T-helper 9 cell (primary cell): ENCODE data around the gene ABCG5.

Source experiments
- DNase-seq: peaks from one replicate; pipeline ENCODE4 v3.0.0-alpha.2; 2020
- total RNA-seq, 2 donors: gene quantifications; one replicate each; lab custom pipeline; 2026; lab: John Stamatoyannopoulos, UW

Gene ABCG5
- total RNA-seq, result 0 reads per million in 2 donors

- no peak for DNase-seq
Measured at GRCh38 chr2:43838560-43839267, at the start of gene ABCG5, which contains the start of gene ABCG8. Gene ABCG5 (minus strand): TSS chr2:43838839. CDS start chr2:43838679, 160 bp downstream. Gene ABCG8 (plus strand): TSS chr2:43838971. CDS start chr2:43839054, 83 bp downstream.

GRCh38 chr2:43887176-43887575 lies 48.5 kb upstream of the ABCG5 start:
- no peak for DNase-seq

- no peak for DNase-seq
Measured at GRCh38 chr2:43885132-43885632, 46.5 kb upstream of the ABCG5 start.

DNA sequence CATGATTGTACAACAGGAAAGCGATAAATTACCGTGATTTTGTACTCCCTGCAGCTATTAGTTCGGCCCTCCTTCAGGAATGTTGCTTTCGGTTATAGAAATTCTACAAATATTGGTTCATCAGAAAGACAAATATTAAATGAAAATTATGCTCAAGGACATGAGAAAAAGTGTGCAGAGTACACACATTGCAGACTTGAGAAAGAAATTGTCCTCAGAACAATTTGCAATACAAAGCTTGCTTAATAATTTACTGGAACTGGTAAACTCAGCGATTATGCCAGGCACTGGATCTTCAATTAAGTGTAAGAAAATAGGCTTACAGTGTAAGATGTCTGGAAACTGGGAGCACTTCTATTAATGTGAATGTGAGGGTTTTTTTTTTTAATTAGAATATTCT lies 46.0 kb upstream of the ABCG5 start:
- no peak for DNase-seq

DNA sequence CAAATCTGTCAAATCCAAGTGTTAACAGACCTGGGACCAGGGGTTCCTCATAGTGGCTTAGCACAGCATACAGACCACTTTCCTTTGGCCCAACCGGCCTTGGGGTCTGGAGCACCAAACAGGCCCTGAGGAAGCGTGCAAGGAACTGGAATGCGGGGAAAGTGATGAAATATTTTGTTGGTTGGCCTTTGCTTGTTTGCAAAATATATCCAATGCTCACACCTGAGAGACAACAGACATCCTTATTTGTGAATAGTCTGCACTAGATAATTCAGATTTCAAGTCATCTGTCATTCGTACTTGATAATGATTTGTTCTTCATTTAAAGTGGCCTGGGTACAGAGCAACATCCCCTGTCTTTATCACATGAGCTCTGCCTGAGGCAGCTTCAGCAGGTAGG lies 43.7 kb upstream of the ABCG5 start:
- DNase-seq, result no peak

DNA sequence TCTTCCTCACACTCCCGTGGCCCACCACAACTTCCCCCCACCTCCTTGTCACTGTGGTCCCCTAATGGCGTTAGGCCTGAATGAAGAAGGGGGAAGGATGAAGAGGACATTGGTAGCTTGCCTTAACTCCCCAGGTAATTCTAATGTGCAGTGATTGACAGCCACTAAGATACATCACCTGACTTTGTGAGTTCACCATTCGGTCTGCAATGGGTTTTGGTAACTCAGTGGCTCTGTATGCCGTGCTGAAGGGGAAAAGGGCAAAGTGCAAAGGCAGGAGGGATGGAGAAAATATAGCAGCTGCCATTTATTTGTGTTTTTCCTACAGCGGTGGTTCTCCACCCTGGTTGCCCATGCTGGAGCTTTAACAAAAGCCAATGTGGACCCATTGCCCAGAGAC lies 42.3 kb upstream of the ABCG5 start:
- DNase-seq, result no peak

DNA sequence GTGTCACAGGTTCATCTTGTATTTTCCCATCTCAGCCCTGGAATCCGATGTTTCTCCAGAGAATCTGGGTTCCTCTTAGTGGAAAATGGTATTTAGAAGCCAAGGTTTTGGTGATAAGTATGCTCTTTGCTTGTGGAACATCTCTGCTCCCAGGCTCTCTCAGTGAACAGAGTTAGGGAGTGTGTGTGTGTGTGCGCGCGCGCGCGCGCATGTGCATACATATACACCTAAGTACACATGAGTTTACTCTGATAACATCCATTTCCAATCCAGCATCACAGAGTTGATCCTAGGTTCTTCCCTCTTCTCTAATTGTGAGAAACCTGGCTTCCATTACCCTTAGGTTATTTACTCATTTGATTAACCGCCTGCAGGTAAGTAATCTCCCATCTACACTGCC lies 41.8 kb upstream of the ABCG5 start:
- DNase-seq, result no peak

GRCh38 chr2:43879261-43879660 lies 40.6 kb upstream of the ABCG5 start:
- no peak for DNase-seq

- peak; percentile 27 for DNase-seq
Measured at GRCh38 chr2:43877782-43878464, 39.3 kb upstream of the ABCG5 start.

DNA sequence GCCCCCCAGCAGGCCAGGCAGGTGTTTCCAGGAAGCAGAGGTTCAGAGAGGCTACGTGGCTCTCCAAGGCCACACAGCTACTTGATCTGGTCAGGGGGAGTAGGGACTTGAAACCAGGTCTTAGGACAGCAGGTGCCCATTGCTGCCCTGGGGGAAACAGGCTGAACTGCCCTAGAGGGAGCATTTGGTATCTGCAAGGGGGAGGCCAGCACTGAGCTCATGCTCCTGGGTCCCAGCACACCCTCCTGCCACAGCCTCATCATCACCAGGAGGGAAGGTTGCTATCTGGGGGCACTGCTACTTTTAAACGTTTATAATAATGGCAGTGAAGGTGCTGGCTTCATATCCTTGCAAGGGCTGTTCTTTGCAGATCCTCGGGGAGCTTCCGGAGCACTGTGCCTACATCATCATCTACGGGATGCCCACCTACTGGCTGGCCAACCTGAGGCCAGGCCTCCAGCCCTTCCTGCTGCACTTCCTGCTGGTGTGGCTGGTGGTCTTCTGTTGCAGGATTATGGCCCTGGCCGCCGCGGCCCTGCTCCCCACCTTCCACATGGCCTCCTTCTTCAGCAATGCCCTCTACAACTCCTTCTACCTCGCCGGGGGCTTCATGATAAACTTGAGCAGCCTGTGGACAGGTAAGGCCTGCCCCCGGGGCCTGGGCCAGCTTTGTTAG lies 36.3 kb upstream of the ABCG5 start:
- no peak for DNase-seq

DNA sequence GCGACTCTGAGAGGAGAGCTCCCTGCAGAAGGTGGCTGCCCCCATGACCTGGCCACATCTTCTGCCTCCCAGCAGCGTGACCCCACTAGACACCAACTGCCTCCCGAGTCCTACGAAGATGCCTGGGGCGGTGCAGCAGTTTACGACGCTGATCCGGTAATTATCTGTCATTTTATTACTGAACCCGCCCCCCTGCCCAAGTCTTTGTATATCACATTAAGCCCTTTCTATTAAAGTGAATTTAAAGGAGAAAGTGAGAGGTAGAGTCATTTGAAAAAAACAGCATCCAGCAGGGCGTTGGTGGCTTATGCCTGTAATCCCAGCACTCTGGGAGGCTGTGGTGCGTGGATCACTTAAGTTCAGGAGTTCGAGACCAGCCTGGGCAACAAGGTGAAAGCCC lies 33.5 kb upstream of the ABCG5 start:
- no peak for DNase-seq

DNA sequence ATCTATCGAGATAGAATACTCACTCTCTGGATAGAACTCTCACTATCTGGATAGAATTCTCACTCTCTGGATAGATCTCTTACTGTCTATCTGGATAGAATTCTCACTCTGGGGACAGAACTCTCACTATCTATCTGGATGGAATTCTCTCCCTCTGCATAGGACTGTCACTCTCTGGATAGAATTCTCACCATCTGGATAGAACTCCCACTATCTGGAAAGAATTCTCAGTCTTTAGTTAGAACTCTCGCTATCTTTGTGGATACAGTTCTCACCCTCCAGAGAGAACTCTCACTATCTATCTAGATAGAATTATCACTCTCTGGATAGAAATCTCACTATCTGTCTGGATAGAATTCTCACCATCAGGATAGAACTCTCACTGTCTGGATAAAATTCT lies 16.7 kb upstream of the ABCG5 start:
- no peak for DNase-seq

DNA sequence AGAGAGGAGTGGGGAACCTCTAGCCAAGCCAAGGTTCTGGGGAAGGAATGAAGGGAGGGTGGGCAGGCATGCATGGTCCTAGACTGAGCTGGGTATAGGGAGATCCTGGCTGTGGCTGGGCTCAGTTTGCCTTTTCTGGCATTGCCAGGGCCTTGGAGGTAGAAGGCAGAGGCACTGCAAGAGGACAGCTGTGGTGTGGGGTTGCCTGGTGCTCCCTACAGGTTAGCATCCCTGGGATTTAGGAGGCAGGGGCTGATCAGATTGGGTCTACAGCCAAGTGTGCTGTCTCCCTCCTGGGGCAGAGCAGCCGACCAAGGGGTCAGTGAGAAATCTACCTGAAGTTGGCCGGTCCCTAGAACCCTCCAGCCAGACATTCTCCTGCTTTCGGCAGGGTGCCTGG lies 16.0 kb upstream of the ABCG5 start:
- no peak for DNase-seq

DNA sequence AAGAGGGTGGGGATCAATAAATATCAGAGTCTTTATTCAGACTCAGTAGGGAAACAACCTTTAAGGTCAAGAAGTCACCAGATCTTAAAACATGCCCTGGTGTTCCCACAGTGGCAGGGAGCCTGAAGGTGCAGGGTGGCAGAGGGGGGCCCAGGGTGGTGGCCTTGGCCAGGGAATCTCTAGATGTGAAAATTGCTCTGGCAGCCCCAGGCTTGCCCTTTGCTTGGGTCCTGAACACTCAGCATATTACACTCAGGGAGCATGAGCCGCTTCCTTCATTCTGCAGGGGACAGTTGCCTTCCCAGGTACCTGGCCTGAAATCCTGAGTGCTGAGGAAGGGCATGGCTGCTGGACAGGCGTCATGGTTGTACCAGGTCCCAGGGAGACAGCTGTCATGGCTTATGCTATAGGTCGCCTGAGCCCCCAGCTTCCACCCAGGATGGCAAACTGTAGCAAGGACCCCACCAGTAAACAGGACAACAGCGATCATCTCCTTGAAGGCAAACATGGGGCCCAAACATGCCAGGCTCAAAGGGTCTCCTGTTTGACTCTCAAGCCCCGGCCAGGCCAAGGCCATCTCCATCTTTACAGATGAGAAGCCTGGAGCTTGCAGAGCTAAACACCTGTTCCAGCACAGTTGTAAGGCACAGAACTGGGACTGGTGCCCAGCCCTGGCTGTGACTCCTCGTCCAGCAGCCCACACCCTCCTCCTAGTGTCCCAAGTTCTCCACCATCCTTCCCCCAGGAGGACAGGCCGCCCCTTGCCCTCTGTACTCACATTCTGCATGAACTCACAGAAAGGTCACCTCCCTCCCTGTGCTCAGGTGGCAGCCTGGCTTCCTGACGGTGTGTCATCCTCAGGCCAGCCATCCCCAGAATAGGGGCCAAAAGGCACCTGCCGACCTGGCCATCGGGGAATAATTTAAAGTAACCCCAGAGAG lies 14.8 kb upstream of the ABCG5 start:
- no peak for DNase-seq

DNA sequence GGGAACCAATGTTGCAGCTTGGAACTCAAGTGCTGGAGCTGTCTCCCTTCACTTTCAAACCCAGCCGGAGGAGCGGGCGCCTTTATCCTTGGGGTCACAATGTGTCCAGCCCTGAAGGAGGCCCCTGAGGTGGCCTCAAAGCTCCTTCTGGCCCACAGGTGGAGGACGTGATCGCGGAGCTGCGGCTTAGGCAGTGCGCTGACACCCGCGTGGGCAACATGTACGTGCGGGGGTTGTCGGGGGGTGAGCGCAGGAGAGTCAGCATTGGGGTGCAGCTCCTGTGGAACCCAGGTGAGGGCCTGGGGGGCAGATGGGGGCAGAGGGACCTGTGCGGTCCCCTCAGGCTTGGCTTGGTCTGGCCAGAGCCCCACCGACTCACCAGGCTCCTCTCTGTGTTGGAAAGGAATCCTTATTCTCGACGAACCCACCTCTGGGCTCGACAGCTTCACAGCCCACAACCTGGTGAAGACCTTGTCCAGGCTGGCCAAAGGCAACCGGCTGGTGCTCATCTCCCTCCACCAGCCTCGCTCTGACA lies 13.6 kb upstream of the ABCG5 start:
- no peak for DNase-seq

- DNase-seq, result no peak
Measured at GRCh38 chr2:43851011-43851980, 12.7 kb upstream of the ABCG5 start.

GRCh38 chr2:43848214-43848613 lies 9.6 kb upstream of the ABCG5 start:
- no peak for DNase-seq

GRCh38 chr2:43846140-43846793 lies 7.6 kb upstream of the ABCG5 start:
- no peak for DNase-seq

GRCh38 chr2:43845181-43845580 lies 6.5 kb upstream of the ABCG5 start:
- DNase-seq, result no peak

DNA sequence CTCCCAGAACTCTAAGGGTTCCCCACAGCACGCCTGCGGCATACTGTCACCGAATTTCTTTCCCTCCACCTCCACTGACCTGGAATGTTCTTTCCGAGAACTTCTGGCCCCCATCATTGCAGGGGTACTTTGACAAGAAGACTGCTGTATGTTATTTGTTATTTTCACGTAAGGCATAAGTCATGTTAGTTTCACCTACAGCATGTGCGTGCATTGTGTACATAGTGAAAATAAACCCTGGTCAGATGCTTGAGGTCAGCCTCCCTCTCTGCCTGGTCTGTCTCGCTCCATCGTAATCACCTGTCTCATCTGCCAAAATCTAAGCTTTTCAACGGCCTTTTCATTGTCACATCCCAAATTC lies 4.2 kb upstream of the ABCG5 start:
- no peak for DNase-seq
